Thymus (tissue), 11 donors: ENCODE data around the gene GRID2. TPM values are rescaled to one million over a fixed set of nuclear protein-coding genes. Genes with fewer than 3 reads are reported as not detected.

Experiments used
- DNase-seq, 9 donors: peaks; one replicate each; pipeline ENCODE4 v3.0.0-alpha.2; 2013; ENCODE audit warnings: low spot score in 9 of 9, low read depth in 6 of 9, missing footprints in 1 of 9
- H3K27ac ChIP-seq, 2 donors: one replicate each; pipeline ENCODE4 v1.5.1; 2013; ENCODE audit warnings: control low read depth in 1 of 2, low read depth in 1 of 2, low read length in 1 of 2, mild to moderate bottlenecking in 1 of 2, moderate library complexity in 1 of 2
- H3K27me3 ChIP-seq, 2 donors: one replicate each; pipeline ENCODE4 v1.5.1; 2013; ENCODE audit warnings: low read length in 1 of 2; ENCODE audit not compliant: control insufficient read depth in 2 of 2, insufficient read depth in 1 of 2
- H3K36me3 ChIP-seq, 2 donors: one replicate each; pipeline ENCODE4 v1.5.1; 2013; ENCODE audit warnings: low read length in 1 of 2, mild to moderate bottlenecking in 1 of 2, moderate library complexity in 1 of 2; ENCODE audit not compliant: control insufficient read depth in 2 of 2, insufficient read depth in 2 of 2
- H3K4me1 ChIP-seq, 2 donors: one replicate each; pipeline ENCODE4 v1.5.1; 2013; ENCODE audit warnings: low read length in 2 of 2; ENCODE audit not compliant: control insufficient read depth in 2 of 2, insufficient read depth in 2 of 2
- H3K4me3 ChIP-seq, 2 donors: one replicate each; pipeline ENCODE4 v1.5.1; 2013; ENCODE audit warnings: low read length in 2 of 2, control low read depth in 1 of 2, mild to moderate bottlenecking in 1 of 2
- H3K9me3 ChIP-seq, 2 donors: one replicate each; pipeline ENCODE4 v1.5.1; 2013; ENCODE audit warnings: low read length in 1 of 2, mild to moderate bottlenecking in 1 of 2; ENCODE audit not compliant: control insufficient read depth in 2 of 2, insufficient read depth in 1 of 2
- WGBS: extraction: QIAGEN DNeasy Blood & Tissue Kit; methylation state at CpG from one replicate; pipeline ENCODE4 v1.1.7; 2013; 5-methylcytosine and 5-hydroxymethylcytosine counted together
- polyA plus RNA-seq: library from polyadenylated mRNA; stranded (reverse); fragments of 200-250 nt; gene quantifications from one replicate; pipeline ENCODE4 v1.2.3, GENCODE V29; 2013
- total RNA-seq: library from RNA; stranded (reverse); fragments of 120-200 nt; gene quantifications from one replicate; pipeline ENCODE4 v1.2.4, GENCODE V29; 2013
- donor health status: healthy.

GRID2 gene
- total and polyA plus RNA-seq, 2 donors = 0.05 to 0.09 TPM

- Histone ChIP-seq H3K9me3 (no peaks in the 10 kb centered on the region), H3K36me3 (no peaks in the 10 kb centered on the region), H3K27ac (no peak overlapping the region), H3K27me3 (no peaks in the 10 kb centered on the region), H3K4me3 (no peak overlapping the region), H3K4me1 (no peaks in the 10 kb centered on the region)
- DNase-seq = no peak
- WGBS = 83% methylated on average over 2 of the region's 2 CpGs
These were observed 727.8 kb downstream of the GRID2 start for GRCh38 chr4:93031431-93032098.

- no peak overlapping the region for H3K27ac ChIP-seq
- no peaks in the 10 kb centered on the region for H3K9me3 ChIP-seq
- DNase-seq = no peak
- no peaks in the 10 kb centered on the region for H3K36me3 ChIP-seq
- H3K27me3 ChIP-seq = no peaks in the 10 kb centered on the region
- H3K4me3 ChIP-seq = no peak overlapping the region
- H3K4me1 ChIP-seq = no peaks in the 10 kb centered on the region
These were observed 739.0 kb downstream of the GRID2 start for GRCh38 chr4:93042746-93043145.

- Histone ChIP-seq H3K36me3 (no peaks in the 10 kb centered on the region), H3K4me1 (no peaks in the 10 kb centered on the region), H3K9me3 (no peaks in the 10 kb centered on the region), H3K27ac (no peak overlapping the region), H3K27me3 (no peaks in the 10 kb centered on the region), H3K4me3 (no peak overlapping the region)
- 94% methylated on average over 6 of the region's 6 CpGs for WGBS
- DNase-seq = no peak
These were observed 749.4 kb downstream of the GRID2 start for GRCh38 chr4:93053140-93053539.

GRCh38 chr4:93061826-93062225, 758.1 kb downstream of the GRID2 start:
- Histone ChIP-seq H3K9me3 (no peaks in the 10 kb centered on the region), H3K4me1 (no peaks in the 10 kb centered on the region), H3K36me3 (no peaks in the 10 kb centered on the region), H3K27ac (no peak overlapping the region), H3K4me3 (no peak overlapping the region), H3K27me3 (no peaks in the 10 kb centered on the region)
- DNase-seq = no peak
- WGBS = 97% methylated on average over 2 of the region's 2 CpGs

- H3K9me3 ChIP-seq = no peaks in the 10 kb centered on the region
- H3K4me1 ChIP-seq = no peaks in the 10 kb centered on the region
- H3K36me3 ChIP-seq = no peaks in the 10 kb centered on the region
- DNase-seq = no peak
- H3K27me3 ChIP-seq = no peaks in the 10 kb centered on the region
- no peak overlapping the region for H3K4me3 ChIP-seq
- H3K27ac ChIP-seq = no peak overlapping the region
These were observed 759.6 kb downstream of the GRID2 start for GRCh38 chr4:93063325-93063724.

GRCh38 chr4:93065790-93066189, 762.0 kb downstream of the GRID2 start:
- Histone ChIP-seq H3K27ac (no peak overlapping the region), H3K9me3 (no peaks in the 10 kb centered on the region), H3K4me3 (no peak overlapping the region), H3K27me3 (no peaks in the 10 kb centered on the region), H3K4me1 (no peaks in the 10 kb centered on the region), H3K36me3 (no peaks in the 10 kb centered on the region)
- no peak for DNase-seq
- WGBS = 93% methylated on average over 2 of the region's 2 CpGs

- H3K9me3 ChIP-seq = no peaks in the 10 kb centered on the region
- no peak overlapping the region for H3K27ac ChIP-seq
- H3K27me3 ChIP-seq = no peaks in the 10 kb centered on the region
- no peak overlapping the region for H3K4me3 ChIP-seq
- H3K36me3 ChIP-seq = no peaks in the 10 kb centered on the region
- WGBS = 95% methylated on average over 1 of the region's 1 CpG
- DNase-seq = no peak
- no peaks in the 10 kb centered on the region for H3K4me1 ChIP-seq
These were observed 763.0 kb downstream of the GRID2 start for GRCh38 chr4:93066749-93067148.

- Histone ChIP-seq H3K36me3 (no peaks in the 10 kb centered on the region), H3K9me3 (no peaks in the 10 kb centered on the region), H3K4me3 (no peak overlapping the region), H3K4me1 (no peaks in the 10 kb centered on the region), H3K27ac (no peak overlapping the region), H3K27me3 (no peaks in the 10 kb centered on the region)
- no peak for DNase-seq
These were observed 768.5 kb downstream of the GRID2 start for GRCh38 chr4:93072292-93072691.

GRCh38 chr4:93080316-93080715, 776.5 kb downstream of the GRID2 start:
- no peak overlapping the region for H3K4me3 ChIP-seq
- H3K4me1 ChIP-seq = no peaks in the 10 kb centered on the region
- DNase-seq = no peak
- H3K36me3 ChIP-seq = no peaks in the 10 kb centered on the region
- H3K27me3 ChIP-seq = no peaks in the 10 kb centered on the region
- no peaks in the 10 kb centered on the region for H3K9me3 ChIP-seq
- H3K27ac ChIP-seq = no peak overlapping the region
- 73% methylated on average over 2 of the region's 2 CpGs for WGBS
